Suppressor macrophage treated with lipopolysaccharide for 4 hours (primary cell): Measurements from ENCODE around the gene H3-3A.

Experiments
- DNase-seq: peaks from one replicate; pipeline ENCODE4 v3.0.0-alpha.2; 2020

Gene H3-3A

GRCh38 chr1:226112626-226113025 lies 50.1 kb downstream of the H3-3A start:
- no peak for DNase-seq

- no peak for DNase-seq
Measured at GRCh38 chr1:226116673-226117072, 54.2 kb downstream of the H3-3A start.

GRCh38 chr1:226117330-226117729 lies 54.8 kb downstream of the H3-3A start:
- DNase-seq = no peak

GRCh38 chr1:226118357-226118756 lies 55.8 kb downstream of the H3-3A start:
- DNase-seq = no peak

GRCh38 chr1:226119169-226119568 lies 56.7 kb downstream of the H3-3A start:
- DNase-seq = no peak

DNA sequence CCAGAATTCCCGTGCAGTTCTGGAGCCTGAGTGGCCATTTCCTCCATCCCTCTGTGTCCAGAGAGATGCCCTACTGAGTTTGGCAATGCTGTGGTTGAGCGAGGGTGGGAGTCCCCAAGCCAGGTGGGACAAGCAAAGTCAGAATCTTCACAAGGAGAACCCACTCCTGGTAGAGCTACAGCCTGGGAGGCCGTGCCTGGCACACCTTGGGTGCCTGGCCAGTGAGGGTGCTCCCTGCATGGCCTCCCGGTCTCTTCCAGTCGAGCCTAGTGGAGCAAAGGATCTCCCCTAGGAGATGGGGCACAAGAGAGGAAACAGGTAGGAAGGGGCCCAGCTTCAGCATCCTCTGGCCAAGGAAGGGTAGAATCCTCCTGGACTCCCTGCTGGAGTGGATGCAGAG lies 57.9 kb downstream of the H3-3A start:
- DNase-seq = no peak

DNA sequence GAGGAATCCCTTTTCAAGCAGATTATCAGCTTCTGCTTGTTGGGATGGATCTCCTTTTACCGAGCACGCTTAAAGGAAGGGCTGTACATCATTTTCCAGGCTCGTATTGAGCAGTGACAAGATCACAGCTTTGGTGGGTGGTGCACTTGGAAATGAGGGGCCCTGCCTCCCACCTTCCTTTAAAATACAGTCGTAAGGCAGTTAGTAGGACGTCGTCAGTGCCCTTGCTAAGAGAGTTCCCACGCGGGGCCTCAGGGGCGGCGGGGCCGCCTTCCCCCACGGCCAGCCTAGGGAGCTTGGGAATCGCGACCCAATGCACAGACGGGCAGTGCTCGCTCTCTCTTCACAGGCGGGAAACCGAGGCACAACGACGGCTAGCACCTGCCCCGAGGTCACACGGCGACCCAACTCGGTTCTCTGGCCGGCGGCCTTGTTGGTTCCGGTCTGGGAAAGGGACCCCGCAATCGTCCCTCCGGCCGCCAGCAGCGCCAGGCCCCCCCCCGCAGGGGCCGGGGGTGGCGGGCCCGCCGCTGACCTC lies 58.6 kb downstream of the H3-3A start:
- no peak for DNase-seq
